Esophagus (tissue), 2 donors: ENCODE data around the gene KNG1. TPM values are rescaled to one million over a fixed set of nuclear protein-coding genes. Genes with fewer than 3 reads are reported as not detected.
"Not testable (repeated sequence)": the region's sequence is repeated elsewhere in the genome, so short reads cannot be mapped to it uniquely, and the experiment has no call there.

Experiments used
- H3K27ac ChIP-seq, 2 donors: one replicate each; pipeline ENCODE4 v1.5.1; 2013; ENCODE audit warnings: low read depth in 2 of 2, mild to moderate bottlenecking in 2 of 2, inconsistent platforms in 1 of 2, low read length in 1 of 2, moderate library complexity in 1 of 2
- H3K27me3 ChIP-seq, 2 donors: one replicate each; pipeline ENCODE4 v1.6.1; 2013; ENCODE audit warnings: low read length in 2 of 2, control low read depth in 1 of 2, mild to moderate bottlenecking in 1 of 2; ENCODE audit not compliant: insufficient read depth in 2 of 2, control insufficient read depth in 1 of 2
- H3K36me3 ChIP-seq, 2 donors: one replicate each; pipeline ENCODE4 v1.6.1; 2013; ENCODE audit warnings: low read length in 1 of 2; ENCODE audit not compliant: control insufficient read depth in 2 of 2, insufficient read depth in 2 of 2
- H3K4me1 ChIP-seq, 2 donors: one replicate each; pipeline ENCODE4 v1.6.1; 2013; ENCODE audit warnings: low read length in 1 of 2; ENCODE audit not compliant: control insufficient read depth in 2 of 2, insufficient read depth in 2 of 2
- H3K4me3 ChIP-seq, 2 donors: one replicate each; pipeline ENCODE4 v1.5.1; 2013; ENCODE audit warnings: low read length in 2 of 2, mild to moderate bottlenecking in 2 of 2, low read depth in 1 of 2, moderate library complexity in 1 of 2
- H3K9me3 ChIP-seq, 2 donors: one replicate each; pipeline ENCODE4 v1.6.1; 2013; ENCODE audit warnings: mild to moderate bottlenecking in 2 of 2, low read depth in 1 of 2, low read length in 1 of 2, moderate library complexity in 1 of 2; ENCODE audit not compliant: control insufficient read depth in 2 of 2, insufficient read depth in 1 of 2
- WGBS, 2 donors: extraction: QIAGEN DNeasy Blood & Tissue Kit; methylation state at CpG; one replicate each; pipeline ENCODE4 v1.1.7; 2013; 5-methylcytosine and 5-hydroxymethylcytosine counted together
- polyA plus RNA-seq, 2 donors: library from polyadenylated mRNA; stranded (reverse); fragments of 200-250 nt; gene quantifications; one replicate each; pipeline ENCODE4 v1.2.3, GENCODE V29; 2013
- donor health status: healthy with polysubstance abuse.
- donor health status: Bipolar disorder and iron deficiency.

The KNG1 gene
- polyA plus RNA-seq, 2 donors, result not detected

DNA sequence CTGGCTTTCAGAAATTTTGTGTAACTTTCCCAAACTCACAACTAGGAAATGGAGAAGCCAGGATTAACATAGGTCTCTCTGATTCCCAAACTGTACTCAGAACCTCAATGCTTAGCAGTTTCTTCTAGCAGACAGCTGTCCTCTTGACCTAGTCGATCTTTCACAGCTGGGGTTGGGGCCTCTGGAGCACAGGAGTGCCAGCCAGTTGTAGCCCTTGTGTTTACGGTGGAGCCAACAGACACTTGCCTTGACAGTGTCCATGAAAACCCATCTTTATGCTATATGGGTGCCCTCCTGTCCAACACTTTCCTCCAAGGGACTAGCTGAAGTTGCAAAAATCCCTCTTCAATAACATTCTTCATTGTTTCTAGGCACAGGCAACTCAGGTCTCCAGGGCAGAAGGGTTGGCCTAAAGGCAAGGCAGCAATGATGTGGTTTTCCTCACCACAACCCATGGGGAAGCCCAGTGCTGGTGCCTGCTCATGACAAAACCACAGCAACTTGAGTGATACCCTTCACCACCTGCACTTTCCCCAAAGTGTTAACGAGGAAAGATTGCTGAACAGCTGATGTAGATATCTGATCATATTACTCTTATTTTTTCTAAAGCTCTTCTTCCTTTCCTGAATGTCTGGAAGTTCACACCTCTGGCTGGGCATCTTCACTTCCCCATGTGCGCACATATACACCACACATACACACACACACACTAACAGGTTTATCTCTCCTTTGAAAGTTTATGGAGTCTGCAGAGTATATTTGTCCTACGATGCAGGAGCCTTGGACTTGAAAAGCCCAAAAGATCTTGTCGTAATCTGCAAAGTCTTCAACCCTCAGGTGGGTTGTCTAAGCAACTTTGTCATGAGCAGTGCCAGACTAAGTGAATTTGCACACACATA lies 11.0 kb upstream of the KNG1 start:
- Histone ChIP-seq H3K27ac (no peak overlapping the region), H3K4me1 (no peaks in the 10 kb centered on the region), H3K9me3 (no peaks in the 10 kb centered on the region), H3K36me3 (no peaks in the 10 kb centered on the region), H3K4me3 (no peak overlapping the region), H3K27me3 (no peaks in the 10 kb centered on the region)
- 78 to 80% methylated on average over 6 of the region's 6 CpGs for WGBS, 2 donors

DNA sequence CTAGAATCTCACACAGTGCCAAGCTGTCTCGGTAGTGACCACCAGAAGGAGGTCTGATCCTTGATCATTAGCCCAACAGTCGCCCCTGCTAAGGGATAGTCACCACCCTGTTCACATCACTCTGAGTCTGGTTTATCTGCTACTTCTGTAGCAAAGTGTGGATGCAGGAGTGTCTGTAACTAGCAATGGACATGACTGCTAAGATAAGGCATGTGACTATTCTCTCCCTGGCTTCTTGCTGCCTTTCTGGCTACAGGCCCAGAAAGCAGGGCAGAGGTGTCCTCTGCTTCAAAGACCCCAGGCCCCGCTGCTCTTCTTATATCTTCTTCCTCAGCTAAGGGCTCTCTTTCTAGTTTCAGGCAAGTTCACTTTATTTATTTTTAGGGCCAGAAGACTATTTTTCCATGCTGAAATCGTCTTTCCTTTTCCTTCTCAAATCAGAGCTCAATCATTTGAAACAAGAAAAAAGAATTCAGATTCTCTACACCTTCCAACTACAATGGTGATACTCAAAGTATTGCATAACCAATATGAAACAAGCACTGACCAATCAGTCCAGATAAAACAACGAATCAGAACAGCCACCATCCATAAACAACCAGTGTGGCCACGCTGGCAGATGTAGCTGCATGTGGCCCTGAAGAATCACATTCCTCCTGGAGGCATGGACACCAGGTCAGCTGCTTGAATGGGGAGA lies 8.0 kb upstream of the KNG1 start:
- whole genome bisulfite sequencing, 2 donors, result 69 to 79% methylated on average over 6 of the region's 6 CpGs
- no peak overlapping the region for H3K4me3 ChIP-seq
- no peaks in the 10 kb centered on the region for H3K27me3 ChIP-seq

GRCh38 chr3:186710694-186711093 lies 6.5 kb upstream of the KNG1 start:
- not testable (repeated sequence) for H3K36me3 ChIP-seq, H3K4me1 ChIP-seq, H3K27me3 ChIP-seq, H3K9me3 ChIP-seq, H3K27ac ChIP-seq, H3K4me3 ChIP-seq
- WGBS, 2 donors, result 76 to 83% methylated on average over 4 of the region's 4 CpGs

More for the DNA sequence above, 8.0 kb upstream of the KNG1 start:
- Histone ChIP-seq H3K9me3 (no peaks in the 10 kb centered on the region), H3K27ac (no peak overlapping the region), H3K4me1 (no peaks in the 10 kb centered on the region), H3K36me3 (no peaks in the 10 kb centered on the region)

- H3K9me3 ChIP-seq, result no peaks in the 10 kb centered on the region
- no peaks in the 10 kb centered on the region for H3K27me3 ChIP-seq
- H3K4me3 ChIP-seq, result no peak overlapping the region
- no peak overlapping the region for H3K27ac ChIP-seq
- H3K4me1 ChIP-seq, result no peaks in the 10 kb centered on the region
- WGBS, 2 donors, result 72 to 75% methylated on average over 4 of the region's 4 CpGs
- H3K36me3 ChIP-seq, result no peaks in the 10 kb centered on the region
These were observed 3.7 kb upstream of the KNG1 start for GRCh38 chr3:186713499-186713898.

DNA sequence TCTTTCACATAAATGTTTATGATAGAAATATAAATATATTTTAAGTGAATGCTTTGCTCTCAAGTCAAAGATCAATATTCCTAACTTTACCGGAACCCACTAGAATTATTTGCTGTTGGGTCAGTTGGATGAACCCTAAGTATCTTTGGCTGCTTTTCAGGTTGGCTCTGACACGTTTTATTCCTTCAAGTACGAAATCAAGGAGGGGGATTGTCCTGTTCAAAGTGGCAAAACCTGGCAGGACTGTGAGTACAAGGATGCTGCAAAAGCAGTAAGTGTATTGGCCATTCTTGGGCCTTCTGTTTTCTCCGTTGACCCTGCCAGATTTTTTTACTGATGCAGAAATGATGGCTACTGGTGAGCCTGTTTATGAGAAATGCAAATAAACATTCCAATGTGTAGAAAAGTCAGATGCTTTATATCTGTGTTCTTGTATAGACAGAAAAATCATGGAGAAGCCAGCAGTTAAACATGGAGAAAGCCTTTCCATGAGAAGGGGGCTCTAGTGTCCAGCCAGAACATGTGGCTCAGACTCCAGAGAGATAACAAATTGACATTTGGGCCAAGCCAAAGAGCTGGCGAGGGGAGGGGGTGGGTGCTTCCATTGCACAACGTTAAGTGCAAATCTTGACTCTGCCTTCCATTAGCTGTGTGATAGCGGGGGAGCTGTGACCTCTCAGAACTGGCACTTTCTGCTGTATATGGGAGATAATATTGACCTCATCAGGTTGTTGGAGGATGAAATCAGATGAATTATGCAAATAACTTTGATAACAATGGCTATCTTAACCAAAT lies 3.0 kb downstream of the KNG1 start:
- no peak overlapping the region for H3K27ac ChIP-seq
- no peaks in the 10 kb centered on the region for H3K27me3 ChIP-seq
- no peaks in the 10 kb centered on the region for H3K4me1 ChIP-seq
- no peaks in the 10 kb centered on the region for H3K9me3 ChIP-seq
- no peaks in the 10 kb centered on the region for H3K36me3 ChIP-seq
- 47 to 69% methylated on average over 7 of the region's 7 CpGs for WGBS, 2 donors
- H3K4me3 ChIP-seq, result no peak overlapping the region

DNA sequence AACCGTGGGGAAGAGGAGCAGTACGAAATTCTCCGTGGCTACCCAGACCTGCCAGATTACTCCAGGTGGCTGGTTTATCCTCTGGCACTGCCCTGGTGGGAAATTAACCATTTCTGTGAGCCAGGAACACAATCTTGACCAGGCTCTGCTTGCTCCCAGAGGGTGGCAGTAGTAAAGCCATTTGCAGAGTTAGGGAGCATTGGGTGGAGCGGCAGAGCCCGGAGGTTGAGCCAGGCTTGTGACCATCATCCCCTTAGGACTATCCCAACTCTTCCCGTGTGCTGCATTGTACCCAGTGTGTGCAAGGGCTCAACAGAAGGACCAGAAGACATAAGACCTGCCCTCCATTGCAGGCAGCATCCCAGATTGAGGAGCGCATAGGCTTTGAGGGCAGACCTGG lies 5.3 kb downstream of the KNG1 start:
- Histone ChIP-seq H3K9me3 (no peaks in the 10 kb centered on the region), H3K4me1 (no peaks in the 10 kb centered on the region), H3K36me3 (no peaks in the 10 kb centered on the region), H3K27ac (no peak overlapping the region), H3K27me3 (no peaks in the 10 kb centered on the region), H3K4me3 (no peak overlapping the region)
- WGBS, 2 donors, result 48 to 49% methylated on average over 7 of the region's 7 CpGs

GRCh38 chr3:186724911-186725310 lies 7.8 kb downstream of the KNG1 start:
- Histone ChIP-seq H3K27me3 (no peaks in the 10 kb centered on the region), H3K4me1 (no peaks in the 10 kb centered on the region), H3K9me3 (no peaks in the 10 kb centered on the region), H3K27ac (no peak overlapping the region), H3K36me3 (no peaks in the 10 kb centered on the region), H3K4me3 (no peak overlapping the region)
- WGBS, 2 donors, result 87 to 91% methylated on average over 12 of the region's 12 CpGs

DNA sequence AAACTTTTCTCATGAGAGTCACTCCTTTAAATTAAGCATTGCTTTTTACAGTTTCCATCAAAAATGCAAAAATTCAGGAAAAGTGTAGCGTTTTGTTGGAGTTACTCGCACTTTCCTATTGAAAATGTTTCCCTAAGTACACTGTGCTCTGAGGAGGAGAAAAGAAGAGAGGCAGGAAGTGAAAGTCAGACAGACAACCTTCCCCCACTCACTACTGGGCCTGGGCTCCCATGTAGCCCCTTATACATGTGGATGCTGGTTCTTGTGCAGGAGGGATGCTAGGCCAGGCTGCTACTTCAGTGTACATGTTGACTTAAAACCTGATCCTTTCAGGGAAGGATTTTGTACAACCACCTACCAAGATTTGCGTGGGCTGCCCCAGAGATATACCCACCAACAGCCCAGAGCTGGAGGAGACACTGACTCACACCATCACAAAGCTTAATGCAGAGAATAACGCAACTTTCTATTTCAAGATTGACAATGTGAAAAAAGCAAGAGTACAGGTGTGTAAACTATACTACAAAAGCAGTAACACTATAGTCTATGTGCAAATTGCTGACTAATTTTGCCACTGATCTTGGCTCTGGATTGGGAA lies 15.1 kb downstream of the KNG1 start:
- 84 to 87% methylated on average over 4 of the region's 4 CpGs for WGBS, 2 donors
- Histone ChIP-seq H3K9me3 (no peaks in the 10 kb centered on the region), H3K27ac (no peak overlapping the region)

GRCh38 chr3:186742618-186743380 lies 25.6 kb downstream of the KNG1 start:
- H3K27ac ChIP-seq, result no peak overlapping the region
- WGBS, 2 donors, result 73 to 86% methylated on average over 7 of the region's 7 CpGs
- no peak overlapping the region for H3K4me3 ChIP-seq
- H3K9me3 ChIP-seq, result no peaks in the 10 kb centered on the region
- H3K27me3 ChIP-seq, result no peaks in the 10 kb centered on the region
- H3K4me1 ChIP-seq, result no peaks in the 10 kb centered on the region
- no peaks in the 10 kb centered on the region for H3K36me3 ChIP-seq

More for the DNA sequence above, 15.1 kb downstream of the KNG1 start:
- H3K4me3 ChIP-seq, result no peak overlapping the region
- H3K36me3 ChIP-seq, result no peaks in the 10 kb centered on the region
- H3K4me1 ChIP-seq, result no peaks in the 10 kb centered on the region
- no peaks in the 10 kb centered on the region for H3K27me3 ChIP-seq
